Chondrocyte (in vitro differentiated cells): Measurements from ENCODE around the gene AGBL4. TPM values are rescaled to one million over a fixed set of nuclear protein-coding genes. Genes with fewer than 3 reads are reported as not detected.

ENCODE experiments used
- DNase-seq: peaks from one replicate; pipeline ENCODE4 v3.0.0; 2021; ENCODE audit warnings: mixed read lengths, low spot score
- H3K27ac Mint-ChIP-seq: one replicate; pipeline ENCODE4 v1.8.0; 2021; ENCODE audit warnings: mild to moderate bottlenecking, moderate library complexity, mixed read lengths; ENCODE audit not compliant: unreplicated experiment
- H3K27me3 Mint-ChIP-seq: 2 replicates; pipeline ENCODE4 v1.8.0; 2021; ENCODE audit warnings: low read depth, mixed read lengths
- H3K36me3 Mint-ChIP-seq: 2 replicates; pipeline ENCODE4 v1.8.0; 2021; ENCODE audit warnings: low read depth, mixed read lengths
- H3K4me1 Mint-ChIP-seq: 2 replicates; pipeline ENCODE4 v1.8.0; 2021; ENCODE audit warnings: low read depth, mild to moderate bottlenecking, mixed read lengths
- H3K4me3 Mint-ChIP-seq: one replicate; pipeline ENCODE4 v1.8.0; 2021; ENCODE audit warnings: mild to moderate bottlenecking, moderate library complexity, mixed read lengths; ENCODE audit not compliant: unreplicated experiment
- H3K9me3 Mint-ChIP-seq: 2 replicates; pipeline ENCODE4 v1.8.0; 2021; ENCODE audit warnings: low read depth, mixed read lengths
- CTCF ChIP-seq: fragments of 200-600 bp; sonication (generic); IDR thresholded peaks from 2 replicates; pipeline ENCODE4 v1.5.0; 2021; ENCODE audit warnings: antibody characterized with exemption, mild to moderate bottlenecking, moderate library complexity
- total RNA-seq: library from RNA; stranded (reverse); gene quantifications from 3 replicates; pipeline ENCODE4 v1.2.1, GENCODE V29; 2021

AGBL4 gene
- total RNA-seq, 1 donor from 2014 or later: not detected

- Mint-ChIP-seq H3K27ac (no peak overlapping the region), H3K9me3 (no peaks in the 10 kb centered on the region), H3K4me1 (no peaks in the 10 kb centered on the region)
Observed at GRCh38 chr1:48940354-48940753, 1083.4 kb downstream of the AGBL4 start.

GRCh38 chr1:48939828-48940227, 1083.9 kb downstream of the AGBL4 start:
- Mint-ChIP-seq H3K9me3 (no peaks in the 10 kb centered on the region), H3K27me3 (peaks cover 2% of the 10 kb centered on the region), H3K27ac (no peak overlapping the region), H3K36me3 (no peaks in the 10 kb centered on the region), H3K4me1 (no peaks in the 10 kb centered on the region), H3K4me3 (no peak overlapping the region)
- DNase-seq: no peak
- no peak for TF ChIP-seq CTCF

More at GRCh38 chr1:48940354-48940753, 1083.4 kb downstream of the AGBL4 start:
- TF ChIP-seq CTCF: no peak
- peaks cover 2% of the 10 kb centered on the region for H3K27me3 Mint-ChIP-seq
- no peak for DNase-seq
- no peaks in the 10 kb centered on the region for H3K36me3 Mint-ChIP-seq
- H3K4me3 Mint-ChIP-seq: no peak overlapping the region

- TF ChIP-seq CTCF: no peak
- Mint-ChIP-seq H3K36me3 (no peaks in the 10 kb centered on the region), H3K4me3 (no peak overlapping the region), H3K27me3 (peaks cover 2% of the 10 kb centered on the region), H3K27ac (no peak overlapping the region), H3K9me3 (no peaks in the 10 kb centered on the region), H3K4me1 (no peaks in the 10 kb centered on the region)
- no peak for DNase-seq
Observed at GRCh38 chr1:48939042-48939441, 1084.7 kb downstream of the AGBL4 start.

- Mint-ChIP-seq H3K4me3 (no peak overlapping the region), H3K36me3 (no peaks in the 10 kb centered on the region), H3K4me1 (no peaks in the 10 kb centered on the region), H3K27ac (no peak overlapping the region), H3K9me3 (no peaks in the 10 kb centered on the region), H3K27me3 (peaks cover 2% of the 10 kb centered on the region)
- DNase-seq: no peak
- no peak for TF ChIP-seq CTCF
Observed at GRCh38 chr1:48937732-48938131, 1086.0 kb downstream of the AGBL4 start.

- no peak overlapping the region for H3K4me3 Mint-ChIP-seq
- no peak for TF ChIP-seq CTCF
- no peaks in the 10 kb centered on the region for H3K36me3 Mint-ChIP-seq
- no peaks in the 10 kb centered on the region for H3K9me3 Mint-ChIP-seq
- no peak for DNase-seq
- H3K27ac Mint-ChIP-seq: no peak overlapping the region
- H3K4me1 Mint-ChIP-seq: no peaks in the 10 kb centered on the region
- peaks cover 2% of the 10 kb centered on the region for H3K27me3 Mint-ChIP-seq
Observed at GRCh38 chr1:48936436-48936835, 1087.3 kb downstream of the AGBL4 start.
